K562 (cell line): ENCODE data around the gene INMT. TPM values are rescaled to one million over a fixed set of nuclear protein-coding genes. Genes with fewer than 3 reads are reported as not detected.

ENCODE experiments used
- ATAC-seq: fragments of 200-7000 bp; cut with Tn5 transposase; 3 replicates; pipeline ENCODE4 v1.9.1; 2020; ENCODE audit warnings: moderate library complexity
- BruUV-seq: library from RNA; stranded (reverse); fragments of 400-500 nt; replicated peaks from 2 replicates; lab custom pipeline; 2021; lab: Mats Ljungman, UMichigan
- CTCF ChIA-PET: fragments of 300-600 bp; formaldehyde crosslinking; extraction: SDS; loops from one replicate; lab custom pipeline; 2021; ENCODE audit warnings: low intra/inter-chr PET ratio; lab: Yijun Ruan, JAX
- POLR2A ChIA-PET: fragments of 300-600, 350-650 bp; sonication (Branson Sonifier 250); formaldehyde crosslinking; extraction: SDS; loops from one replicate; lab custom pipeline; 2021; ENCODE audit warnings: antibody characterized with exemption, inconsistent platforms; lab: Yijun Ruan, JAX
- DNase-seq, 4 experiments: peaks; one replicate each; pipeline versions ENCODE4 v3.0.0 to v3.0.0-alpha.2; 2011 to 2018; ENCODE audit warnings: low spot score in 3 of 4, mixed read lengths in 3 of 4; ENCODE audit errors: extremely low read depth in 1 of 4
- FAIRE-seq: peaks from 2 replicates; lab custom pipeline; 2011; peaks lifted over from hg19 to GRCh38; lab: Jason Lieb, UNC
- H2AFZ ChIP-seq: 2 replicates; pipeline ENCODE4 v1.6.0; 2011; ENCODE audit warnings: low read depth, low read length, control low read depth, inconsistent platforms
- H3K27ac ChIP-seq: fragments of 200-600 bp; 3 replicates; pipeline ENCODE4 v1.8.0; 2011; ENCODE audit warnings: low read depth, mild to moderate bottlenecking, control low read depth, inconsistent platforms, low read length, moderate library complexity, mixed read lengths; ENCODE audit errors: extremely low read depth
- H3K27me3 ChIP-seq, 2 experiments: fragments of 300-600 bp in 1 of 2; 2 replicates in 1 of 2; 3 replicates in 1 of 2; pipeline versions ENCODE4 v1.6.0 to v1.8.0; 2011; ENCODE audit warnings: inconsistent platforms in 2 of 2, low read length in 2 of 2, mild to moderate bottlenecking in 1 of 2, mixed read lengths in 1 of 2, moderate library complexity in 1 of 2; ENCODE audit not compliant: control insufficient read depth in 2 of 2, insufficient read depth in 2 of 2
- H3K36me3 ChIP-seq: fragments of 300-600 bp; 3 replicates; pipeline ENCODE4 v1.8.0; 2011; ENCODE audit warnings: mild to moderate bottlenecking, low read length, inconsistent platforms; ENCODE audit not compliant: control insufficient read depth, insufficient read depth
- H3K4me1 ChIP-seq, 2 experiments: fragments of 200-600 bp in 1 of 2; replicated peaks in 1 of 2; 2 replicates in 1 of 2; 3 replicates in 1 of 2; pipeline versions ENCODE4 v1.5.1 to v1.8.0; 2011; ENCODE audit warnings: inconsistent platforms in 2 of 2, low read length in 2 of 2, mild to moderate bottlenecking in 1 of 2, mixed read lengths in 1 of 2, moderate library complexity in 1 of 2; ENCODE audit not compliant: control insufficient read depth in 2 of 2, insufficient read depth in 2 of 2
- H3K4me2 ChIP-seq: 2 replicates; pipeline ENCODE4 v1.6.1; 2011; ENCODE audit warnings: low read length, control low read depth, inconsistent platforms, mixed read lengths; ENCODE audit not compliant: insufficient read depth
- H3K4me3 ChIP-seq: fragments of 200-600 bp; sonication (generic), shearing (Covaris generic); 2 replicates; pipeline ENCODE4 v1.5.1; 2016; ENCODE audit warnings: control low read depth, inconsistent platforms
- H3K79me2 ChIP-seq: fragments of 200-600 bp; 3 replicates; pipeline ENCODE4 v1.8.0; 2011; ENCODE audit warnings: low read length, inconsistent platforms; ENCODE audit not compliant: control insufficient read depth, insufficient read depth
- H3K9ac ChIP-seq, 2 experiments: 2 replicates each; pipeline versions ENCODE4 v1.6.0 to v1.6.1; 2011; ENCODE audit warnings: low read depth in 2 of 2, low read length in 2 of 2, control low read depth in 1 of 2, inconsistent platforms in 1 of 2, mild to moderate bottlenecking in 1 of 2, mixed read lengths in 1 of 2; ENCODE audit not compliant: insufficient read depth in 1 of 2
- H3K9me1 ChIP-seq: one replicate; pipeline ENCODE4 v1.6.0; 2011; ENCODE audit warnings: inconsistent platforms, mild to moderate bottlenecking, low read length, moderate library complexity; ENCODE audit not compliant: control insufficient read depth, insufficient read depth
- H3K9me3 ChIP-seq: replicated peaks from 2 replicates; pipeline ENCODE4 v1.5.1; 2011; ENCODE audit warnings: low read depth, low read length, inconsistent platforms; ENCODE audit not compliant: control insufficient read depth, insufficient read depth
- H4K20me1 ChIP-seq: replicated peaks from 2 replicates; pipeline ENCODE4 v1.6.1; 2011; ENCODE audit warnings: low read length, inconsistent platforms, mixed read lengths; ENCODE audit not compliant: control insufficient read depth, insufficient read depth
- EHMT2 ChIP-seq: fragments of 450-650 bp; IDR thresholded peaks from 2 replicates; pipeline ENCODE4 v1.6.1; 2018; ENCODE audit warnings: antibody characterized with exemption
- NR2C2 ChIP-seq, 2 experiments: fragments of 200-800 bp in 1 of 2; sonication (Bioruptor generic) in 1 of 2; sonication (generic) in 1 of 2; formaldehyde crosslinking in 1 of 2; IDR thresholded peaks; 2 replicates each; pipeline versions ENCODE4 v1.6.1 to v1.8.0; 2016 to 2022; ENCODE audit warnings: mild to moderate bottlenecking in 1 of 2, missing compliant biosample characterization in 1 of 2, missing genetic modification characterization in 1 of 2, missing genetic modification reagents in 1 of 2
- NUFIP1 ChIP-seq: fragments of 450-650 bp; IDR thresholded peaks from 2 replicates; pipeline ENCODE4 v1.6.1; 2018; ENCODE audit not compliant: partially characterized antibody
- OTX1 ChIP-seq: fragments of 450-650 bp; formaldehyde crosslinking; IDR thresholded peaks from 2 replicates; pipeline ENCODE4 v1.4.0; 2022; ENCODE audit warnings: mild to moderate bottlenecking
- SAFB2 ChIP-seq: fragments of 200-400 bp; formaldehyde crosslinking; IDR thresholded peaks from 2 replicates; pipeline ENCODE4 v1.6.1; 2018; ENCODE audit warnings: borderline replicate concordance, low read length, low read depth, moderate library complexity; ENCODE audit not compliant: severe bottlenecking
- TSC22D4 ChIP-seq: fragments of 450-650 bp; IDR thresholded peaks from 2 replicates; pipeline ENCODE4 v1.6.1; 2016; ENCODE audit warnings: missing genetic modification characterization, missing biosample characterization, control low read depth
- WGBS: fragments of 100-300 bp; shearing (Covaris generic); methylation state at CpG from one replicate; pipeline ENCODE4 v1.1.6; 2016; ENCODE audit warnings: low coverage, mixed read lengths; ENCODE audit not compliant: insufficient coverage; ENCODE audit errors: missing lambda C conversion rate; 5-methylcytosine and 5-hydroxymethylcytosine counted together
- in situ Hi-C: fragments of 300-500 bp; cut with MboI; formaldehyde crosslinking; loops from 4 replicates; pipeline ENCODE4 v1.15.0; 2018; ENCODE audit warnings: inconsistent platforms, mixed read lengths
- intact Hi-C: fragments of 100-400 bp; cut with micrococcal nuclease; formaldehyde crosslinking; loops from 2 replicates; pipeline ENCODE4 v1.14.2; 2022
- polyA plus RNA-seq, 8 experiments: library from polyadenylated mRNA; depleted of rRNA in 4 of 8; stranded (reverse) in 5 of 8; unstranded in 3 of 8; fragments of >200 nt; fragmentation: Nextera tagmentation in 2 of 8; fragmentation: Illumina TruSeq in 1 of 8; extraction: Ambion mirVana in 2 of 8; extraction: Trizol in 1 of 8; gene quantifications; 2 replicates each; pipeline versions ENCODE4 v1.2.1 to v1.2.3, GENCODE V29; 2011 to 2014; ENCODE audit warnings: inconsistent platforms in 1 of 8, missing spikeins in 1 of 8
- total RNA-seq, 7 experiments: library from RNA; depleted of rRNA in 6 of 7; stranded (reverse); fragments of >200 nt in 6 of 7; fragmentation: Illumina TruSeq in 2 of 7; extraction: Trizol in 2 of 7; gene quantifications; 2 replicates each; pipeline versions ENCODE4 v1.2.1 to v1.2.3, GENCODE V29; 2011 to 2021; ENCODE audit warnings: low replicate concordance in 1 of 7
- TF ChIP-seq, protein P1 (sequence below): sonication (generic); IDR thresholded peaks from 2 replicates; pipeline ENCODE4 v1.6.1; 2016

Gene INMT
- total and polyA plus RNA-seq, 9 of the 15 experiments (the other 6 are each of a cell fraction or from before 2014, with no cell fraction given), result 0.04 to 0.27 TPM; not detected in 7

DNA sequence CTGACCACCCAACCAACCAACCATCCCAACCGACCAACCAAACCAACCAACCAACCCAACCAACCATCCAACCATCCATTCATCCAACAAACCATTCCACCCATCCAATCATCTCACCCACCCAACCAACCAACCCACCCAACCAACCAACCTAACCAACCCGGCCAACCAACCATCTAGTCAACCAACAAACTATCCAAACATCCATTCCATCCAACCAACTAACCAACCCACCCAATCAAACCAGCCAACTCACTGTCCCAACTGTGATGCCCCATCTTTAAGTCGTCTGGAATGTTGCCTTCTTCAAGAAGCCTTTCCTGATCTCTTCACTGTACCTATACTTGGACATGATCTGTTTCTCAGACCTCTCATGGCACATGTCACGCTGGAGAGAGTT lies 50.9 kb downstream of the INMT start:
- no peaks in the 10 kb centered on the region for H3K9me3 ChIP-seq
- FAIRE-seq (no peak), ATAC-seq (no peak), DNase-seq (no peak)
- H3K79me2 ChIP-seq, result no peaks in the 10 kb centered on the region
- TF ChIP-seq EHMT2, result peak; percentile 53; the same call in 1 of the 2 replicates
- 0 out of 2 replicates have a peak, but pooled peaks have one; percentile 13 for TF ChIP-seq TSC22D4 (tag)
- 0 out of 2 replicates have a peak, but pooled peaks have one; percentile 20 for TF ChIP-seq OTX1 (CRISPR knock-in tag)
- no peak for TF ChIP-seq NR2C2 (CRISPR knock-in tag; IDR thresholded peaks at IDR 0.05)
- TF ChIP-seq NR2C2 (tag; IDR thresholded peaks at IDR 0.05), result no peak
- no peak for TF ChIP-seq SAFB2
- TF ChIP-seq, protein P1, sequence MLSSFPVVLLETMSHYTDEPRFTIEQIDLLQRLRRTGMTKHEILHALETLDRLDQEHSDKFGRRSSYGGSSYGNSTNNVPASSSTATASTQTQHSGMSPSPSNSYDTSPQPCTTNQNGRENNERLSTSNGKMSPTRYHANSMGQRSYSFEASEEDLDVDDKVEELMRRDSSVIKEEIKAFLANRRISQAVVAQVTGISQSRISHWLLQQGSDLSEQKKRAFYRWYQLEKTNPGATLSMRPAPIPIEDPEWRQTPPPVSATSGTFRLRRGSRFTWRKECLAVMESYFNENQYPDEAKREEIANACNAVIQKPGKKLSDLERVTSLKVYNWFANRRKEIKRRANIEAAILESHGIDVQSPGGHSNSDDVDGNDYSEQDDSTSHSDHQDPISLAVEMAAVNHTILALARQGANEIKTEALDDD, result peak; percentile 88
- TF ChIP-seq NUFIP1, result no peak
- H3K9ac ChIP-seq, result no peak overlapping the region
- H4K20me1 ChIP-seq, result peaks cover 5% of the 10 kb centered on the region; the same call in 1 of the 2 replicates
- H3K4me2 ChIP-seq, result no peak overlapping the region
- peaks cover 0 to 7% of the 10 kb centered on the region in 2 experiments; a peak in 3 of 5 replicates for H3K4me1 ChIP-seq
- H3K4me3 ChIP-seq, result no peak overlapping the region
- WGBS, result 45% methylated on average over 4 of the region's 4 CpGs
- no peaks in the 10 kb centered on the region for H3K27me3 ChIP-seq
- intact Hi-C loops, result loop anchor here (5.0 kb wide), 1 partner anchor 94 kb away; no protein-coding TSS in a partner anchor
- no TSS peak for BruUV-seq
- no peak overlapping the region for H3K27ac ChIP-seq
- H2AFZ ChIP-seq, result no peak overlapping the region
- H3K36me3 ChIP-seq, result peaks cover 41% of the 10 kb centered on the region; the same call in 2 of the 3 replicates
- ChIA-PET CTCF (interaction anchor here (1.0 kb wide), 1 partner anchor 172 kb away, joined by 3 read pairs; no protein-coding TSS in a partner anchor), POLR2A (no interaction called here)
- in situ Hi-C loops, result loop anchor here (5.0 kb wide), 3 partner anchors 56 to 319 kb away; no protein-coding TSS in a partner anchor
- H3K9me1 ChIP-seq, result peaks cover 4% of the 10 kb centered on the region
